HG03045 (cell line): ENCODE data around the gene PCBP2.
"Not testable (repeated sequence)": the region's sequence is repeated elsewhere in the genome, so short reads cannot be mapped to it uniquely, and the experiment has no call there.

Experiments
- ATAC-seq: cut with Tn5 transposase; IDR thresholded peaks from one replicate; pipeline ENCODE4 v1.9.1; 2021; ENCODE audit warnings: mild to moderate bottlenecking, moderate library complexity; ENCODE audit not compliant: unreplicated experiment

PCBP2 gene

GRCh38 chr12:53467880-53468279, 16.0 kb downstream of the PCBP2 start:
- no peak for ATAC-seq

- ATAC-seq: no peak
Observed at GRCh38 chr12:53468282-53468681, 16.4 kb downstream of the PCBP2 start.

- ATAC-seq: no peak
Observed at GRCh38 chr12:53472056-53472582, 20.2 kb downstream of the PCBP2 start.

GRCh38 chr12:53474077-53474476, 22.2 kb downstream of the PCBP2 start:
- no peak for ATAC-seq

- ATAC-seq: no peak
Observed at GRCh38 chr12:53474819-53475218, 22.9 kb downstream of the PCBP2 start.

GRCh38 chr12:53476769-53477209, 24.9 kb downstream of the PCBP2 start:
- no peak for ATAC-seq

- no peak for ATAC-seq
Observed at GRCh38 chr12:53478865-53479264, 27.0 kb downstream of the PCBP2 start.

- no peak for ATAC-seq
Observed at GRCh38 chr12:53479331-53479730, 27.4 kb downstream of the PCBP2 start.

- ATAC-seq: no peak
Observed at GRCh38 chr12:53480491-53481442, 28.9 kb downstream of the PCBP2 start.

- not testable (repeated sequence) for ATAC-seq
Observed at GRCh38 chr12:53481458-53481857, 29.6 kb downstream of the PCBP2 start.

GRCh38 chr12:53481939-53482586, 30.2 kb downstream of the PCBP2 start:
- ATAC-seq: no peak

- ATAC-seq: no peak
Observed at GRCh38 chr12:53482626-53483168, 30.8 kb downstream of the PCBP2 start.

- ATAC-seq: no peak
Observed at GRCh38 chr12:53483225-53483978, 31.5 kb downstream of the PCBP2 start.

- ATAC-seq: no peak
Observed at GRCh38 chr12:53483979-53484377, 32.1 kb downstream of the PCBP2 start.

- ATAC-seq: no peak
Observed at GRCh38 chr12:53484686-53485575, 33.0 kb downstream of the PCBP2 start.

GRCh38 chr12:53485955-53486735, 34.2 kb downstream of the PCBP2 start:
- no peak for ATAC-seq

- ATAC-seq: no peak
Observed at GRCh38 chr12:53486736-53487487, 35.0 kb downstream of the PCBP2 start.

GRCh38 chr12:53489242-53489864, 37.5 kb downstream of the PCBP2 start:
- no peak for ATAC-seq
